ENCODE data around the gene STK17B.

Gene STK17B

DNA sequence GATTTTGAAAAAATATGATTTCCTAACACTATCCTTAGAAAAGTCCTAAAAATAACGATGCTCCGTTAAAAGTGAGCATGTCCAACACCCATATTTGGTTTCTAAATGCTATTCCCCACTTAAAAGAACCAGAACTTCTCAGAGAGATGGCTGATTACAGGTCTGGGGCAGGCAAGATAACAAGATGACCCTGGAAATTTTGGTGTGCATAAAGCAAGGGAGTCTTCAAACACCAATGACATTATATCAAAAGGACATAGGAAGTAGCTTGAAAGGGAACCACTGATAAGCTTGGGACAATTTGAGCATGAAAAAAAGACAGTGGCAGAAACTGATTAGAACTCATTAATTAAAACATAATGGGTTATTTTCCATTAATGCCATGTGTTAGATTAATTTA is 17.9 kb downstream of the STK17B start:
- Histone ChIP-seq H2BK15ac (ENCODE audit: low read depth, poor library complexity, severe bottlenecking) (no peak overlapping the region), H3K4me3 (ENCODE audit: insufficient read depth in 1 of 2, low read depth in 1 of 2, low read length in 2 of 2) (no peak overlapping the region), H3K27me3 (ENCODE audit: control insufficient read depth in 1 of 2, insufficient read depth in 1 of 2, low read length in 2 of 2) (no peaks in the 10 kb centered on the region), H2AK5ac (ENCODE audit: low read length, severe bottlenecking) (no peak overlapping the region), H2AFZ (ENCODE audit: low read depth, low read length) (no peak overlapping the region), H3K14ac (ENCODE audit: low read length in 2 of 2) (no peak overlapping the region), H3K9me3 (ENCODE audit: control insufficient read depth, low read length) (no peaks in the 10 kb centered on the region), H2BK5ac (ENCODE audit: low read depth, low read length, poor library complexity, severe bottlenecking) (no peak overlapping the region), H3K27ac (ENCODE audit: low read length, poor library complexity, severe bottlenecking) (no peak overlapping the region), H3K18ac (ENCODE audit: low read depth in 1 of 2, low read length in 2 of 2) (no peak overlapping the region), H3K23ac (ENCODE audit: low read length in 2 of 2) (no peak overlapping the region), H4K8ac (ENCODE audit: low read length) (no peak overlapping the region), H2BK120ac (ENCODE audit: low read depth, low read length) (no peak overlapping the region), H4K91ac (ENCODE audit: low read length) (no peak overlapping the region), H3K4ac (ENCODE audit: low read depth in 1 of 2, low read length in 2 of 2) (no peak overlapping the region), H3K4me2 (ENCODE audit: low read length, poor library complexity, severe bottlenecking) (no peak overlapping the region), H3K4me1 (ENCODE audit: control insufficient read depth, insufficient read depth, low read depth, low read length) (no peaks in the 10 kb centered on the region), H3K9ac (ENCODE audit: low read length) (no peak overlapping the region), H2BK12ac (ENCODE audit: low read length in 2 of 2) (no peak overlapping the region), H3K36me3 (ENCODE audit: control insufficient read depth in 1 of 2, insufficient read depth in 2 of 2, low read depth in 1 of 2, low read length in 2 of 2) (peaks cover 3 to 42% of the 10 kb centered on the region in 2 experiments), H3K79me1 (replicated peaks; ENCODE audit: low read length, poor library complexity, severe bottlenecking) (peaks cover 7% of the 10 kb centered on the region)
- no peak for DNase-seq
- no CpG with 5 or more reads among the region's 2 CpGs for WGBS

DNA sequence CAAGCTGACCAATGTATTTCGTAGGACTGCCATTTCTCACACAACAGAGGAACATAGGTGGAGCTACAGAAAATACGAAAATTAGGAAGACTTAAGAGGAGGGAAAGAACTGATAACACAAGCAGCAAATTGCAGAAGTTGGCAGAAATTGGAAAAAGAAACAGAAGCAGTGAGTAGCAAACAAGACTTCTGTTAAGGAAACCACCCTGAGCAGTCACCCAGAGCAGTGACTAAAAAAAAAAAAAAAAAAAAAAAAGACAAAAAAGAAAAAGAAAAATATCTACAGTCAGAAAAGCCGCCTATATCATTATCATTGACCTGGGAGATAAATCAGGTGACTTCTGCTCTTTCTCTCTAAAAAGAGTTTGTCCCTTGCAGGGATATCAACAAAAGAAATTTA is 21.4 kb downstream of the STK17B start:
- 81% methylated on average over 2 of the region's 3 CpGs for WGBS

GRCh38 chr2:196148736-196149135 is 22.6 kb downstream of the STK17B start:
- H3K4me2 ChIP-seq (ENCODE audit: low read length, poor library complexity, severe bottlenecking), result no peak overlapping the region
- no peak overlapping the region for H4K8ac ChIP-seq (ENCODE audit: low read length)
- no peak for DNase-seq

More for the DNA sequence above, 21.4 kb downstream of the STK17B start:
- Histone ChIP-seq H3K27me3 (ENCODE audit: control insufficient read depth in 1 of 2, insufficient read depth in 1 of 2, low read length in 2 of 2) (no peaks in the 10 kb centered on the region), H3K9ac (ENCODE audit: low read length) (no peak overlapping the region), H3K14ac (ENCODE audit: low read length in 2 of 2) (no peak overlapping the region), H3K4ac (ENCODE audit: low read depth in 1 of 2, low read length in 2 of 2) (no peak overlapping the region), H3K27ac (ENCODE audit: low read length, poor library complexity, severe bottlenecking) (no peak overlapping the region), H2AK5ac (ENCODE audit: low read length, severe bottlenecking) (no peak overlapping the region), H2BK120ac (ENCODE audit: low read depth, low read length) (no peak overlapping the region), H3K36me3 (ENCODE audit: control insufficient read depth in 1 of 2, insufficient read depth in 2 of 2, low read depth in 1 of 2, low read length in 2 of 2) (peaks cover 3 to 41% of the 10 kb centered on the region in 2 experiments), H3K79me1 (replicated peaks; ENCODE audit: low read length, poor library complexity, severe bottlenecking) (peaks cover 11% of the 10 kb centered on the region), H4K91ac (ENCODE audit: low read length) (no peak overlapping the region), H3K18ac (ENCODE audit: low read depth in 1 of 2, low read length in 2 of 2) (no peak overlapping the region), H4K8ac (ENCODE audit: low read length) (no peak overlapping the region), H2BK12ac (ENCODE audit: low read length in 2 of 2) (no peak overlapping the region), H3K4me2 (ENCODE audit: low read length, poor library complexity, severe bottlenecking) (no peak overlapping the region), H3K4me3 (ENCODE audit: insufficient read depth in 1 of 2, low read depth in 1 of 2, low read length in 2 of 2) (no peak overlapping the region), H2AFZ (ENCODE audit: low read depth, low read length) (no peak overlapping the region), H2BK15ac (ENCODE audit: low read depth, poor library complexity, severe bottlenecking) (no peak overlapping the region), H3K4me1 (ENCODE audit: control insufficient read depth, insufficient read depth, low read depth, low read length) (no peaks in the 10 kb centered on the region), H3K23ac (ENCODE audit: low read length in 2 of 2) (no peak overlapping the region), H3K9me3 (ENCODE audit: control insufficient read depth, low read length) (no peaks in the 10 kb centered on the region), H2BK5ac (ENCODE audit: low read depth, low read length, poor library complexity, severe bottlenecking) (no peak overlapping the region)
- DNase-seq, result no peak

GRCh38 chr2:196145256-196145655 is 26.1 kb downstream of the STK17B start:
- Histone ChIP-seq H2AK5ac (ENCODE audit: low read length, severe bottlenecking) (no peak overlapping the region), H3K4ac (ENCODE audit: low read depth in 1 of 2, low read length in 2 of 2) (no peak overlapping the region), H3K27me3 (ENCODE audit: control insufficient read depth in 1 of 2, insufficient read depth in 1 of 2, low read length in 2 of 2) (no peaks in the 10 kb centered on the region), H3K23ac (ENCODE audit: low read length in 2 of 2) (no peak overlapping the region), H3K18ac (ENCODE audit: low read depth in 1 of 2, low read length in 2 of 2) (no peak overlapping the region), H3K79me1 (replicated peaks; ENCODE audit: low read length, poor library complexity, severe bottlenecking) (peaks cover 15% of the 10 kb centered on the region), H4K91ac (ENCODE audit: low read length) (no peak overlapping the region), H2BK120ac (ENCODE audit: low read depth, low read length) (no peak overlapping the region), H3K4me3 (ENCODE audit: insufficient read depth in 1 of 2, low read depth in 1 of 2, low read length in 2 of 2) (no peak overlapping the region), H3K14ac (ENCODE audit: low read length in 2 of 2) (no peak overlapping the region), H2AFZ (ENCODE audit: low read depth, low read length) (no peak overlapping the region), H3K9ac (ENCODE audit: low read length) (no peak overlapping the region), H3K4me2 (ENCODE audit: low read length, poor library complexity, severe bottlenecking) (no peak overlapping the region), H3K4me1 (ENCODE audit: control insufficient read depth, insufficient read depth, low read depth, low read length) (peaks cover 1% of the 10 kb centered on the region), H3K9me3 (ENCODE audit: control insufficient read depth, low read length) (no peaks in the 10 kb centered on the region), H4K8ac (ENCODE audit: low read length) (no peak overlapping the region), H3K36me3 (ENCODE audit: control insufficient read depth in 1 of 2, insufficient read depth in 2 of 2, low read depth in 1 of 2, low read length in 2 of 2) (peaks cover 3 to 29% of the 10 kb centered on the region in 2 experiments), H2BK5ac (ENCODE audit: low read depth, low read length, poor library complexity, severe bottlenecking) (no peak overlapping the region), H2BK12ac (ENCODE audit: low read length in 2 of 2) (no peak overlapping the region), H3K27ac (ENCODE audit: low read length, poor library complexity, severe bottlenecking) (no peak overlapping the region), H2BK15ac (ENCODE audit: low read depth, poor library complexity, severe bottlenecking) (no peak overlapping the region)
- no peak for DNase-seq
- 92% methylated on average over 2 of the region's 2 CpGs for WGBS

More at GRCh38 chr2:196148736-196149135, 22.6 kb downstream of the STK17B start:
- Histone ChIP-seq H3K36me3 (ENCODE audit: control insufficient read depth in 1 of 2, insufficient read depth in 2 of 2, low read depth in 1 of 2, low read length in 2 of 2) (peaks cover 0 to 36% of the 10 kb centered on the region in 2 experiments), H2BK12ac (ENCODE audit: low read length in 2 of 2) (no peak overlapping the region), H3K27me3 (ENCODE audit: control insufficient read depth in 1 of 2, insufficient read depth in 1 of 2, low read length in 2 of 2) (no peaks in the 10 kb centered on the region), H3K79me1 (replicated peaks; ENCODE audit: low read length, poor library complexity, severe bottlenecking) (peaks cover 14% of the 10 kb centered on the region), H3K4me1 (ENCODE audit: control insufficient read depth, insufficient read depth, low read depth, low read length) (peaks cover 1% of the 10 kb centered on the region), H3K4ac (ENCODE audit: low read depth in 1 of 2, low read length in 2 of 2) (no peak overlapping the region), H2BK15ac (ENCODE audit: low read depth, poor library complexity, severe bottlenecking) (no peak overlapping the region), H3K9ac (ENCODE audit: low read length) (no peak overlapping the region), H3K14ac (ENCODE audit: low read length in 2 of 2) (no peak overlapping the region), H3K9me3 (ENCODE audit: control insufficient read depth, low read length) (no peaks in the 10 kb centered on the region), H2AFZ (ENCODE audit: low read depth, low read length) (no peak overlapping the region), H2BK5ac (ENCODE audit: low read depth, low read length, poor library complexity, severe bottlenecking) (no peak overlapping the region), H3K23ac (ENCODE audit: low read length in 2 of 2) (no peak overlapping the region), H4K91ac (ENCODE audit: low read length) (no peak overlapping the region), H3K27ac (ENCODE audit: low read length, poor library complexity, severe bottlenecking) (no peak overlapping the region), H2BK120ac (ENCODE audit: low read depth, low read length) (no peak overlapping the region), H2AK5ac (ENCODE audit: low read length, severe bottlenecking) (no peak overlapping the region), H3K18ac (ENCODE audit: low read depth in 1 of 2, low read length in 2 of 2) (no peak overlapping the region), H3K4me3 (ENCODE audit: insufficient read depth in 1 of 2, low read depth in 1 of 2, low read length in 2 of 2) (no peak overlapping the region)
- 100% methylated on average over 1 of the region's 2 CpGs for WGBS

All from mesenchymal stem cell (in vitro differentiated cells and primary cell).